ENCODE measurements around the gene DHX16. TPM values are rescaled to one million over a fixed set of nuclear protein-coding genes. Genes with fewer than 3 reads are reported as not detected.

The DHX16 gene
- total and polyA plus RNA-seq, 2 of the 8 experiments (the other 6 are each of a cell fraction or from before 2014, with no cell fraction given), result 27.4 to 44.4 TPM

DNA sequence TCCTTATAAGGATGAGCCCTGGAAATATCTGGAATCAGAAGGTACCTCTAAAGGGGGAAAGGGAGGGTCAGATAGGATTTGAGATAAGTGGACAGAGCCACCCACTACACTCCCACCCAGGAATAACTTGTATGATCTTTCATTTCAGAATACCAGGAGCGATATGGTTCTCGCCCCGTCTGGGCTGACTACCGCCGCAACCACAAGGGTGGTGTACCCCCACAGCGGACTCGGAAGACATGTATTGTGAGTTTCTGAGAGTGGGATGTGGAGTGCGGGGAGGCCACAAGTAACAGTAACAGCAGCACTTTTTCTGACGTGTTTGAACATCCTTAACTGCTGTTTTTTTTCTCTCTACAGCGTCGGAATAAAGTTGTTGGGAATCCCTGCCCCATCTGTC lies 53.2 kb downstream of the DHX16 start:
- no peak overlapping the region for H2BK5ac ChIP-seq (ENCODE audit: low read depth, low read length)
- CTCF ChIA-PET (ENCODE audit: partially characterized antibody), result interaction anchor here (0.6 to 0.9 kb wide), 3 partner anchors 25 to 612 kb away, joined by 3 read pairs; no protein-coding TSS in a partner anchor

More for the DNA sequence above, 53.2 kb downstream of the DHX16 start:
- H3K14ac ChIP-seq (ENCODE audit: insufficient read length), result no peak overlapping the region
- H4K91ac ChIP-seq (replicated peaks; ENCODE audit: insufficient read length, low read length), result no peak overlapping the region
- peaks cover 12% of the 10 kb centered on the region for H3K23me2 ChIP-seq (ENCODE audit: low read depth, low read length)
- peaks cover 4 to 38% of the 10 kb centered on the region in 2 experiments; a peak in 3 of 4 replicates for H3K79me2 ChIP-seq (ENCODE audit: control insufficient read depth in 1 of 2, insufficient read depth in 2 of 2, low read length in 2 of 2)
- H3K4ac ChIP-seq (replicated peaks; ENCODE audit: insufficient read length, low read depth, low read length), result no peak overlapping the region
- H3K79me1 ChIP-seq (ENCODE audit: low read depth, low read length), result peaks cover 3% of the 10 kb centered on the region; the same call in 1 of the 2 replicates
- H3K27me3 ChIP-seq (replicated peaks in 1 of 4; ENCODE audit: control insufficient read depth in 3 of 4, extremely low read depth in 1 of 4, insufficient read depth in 3 of 4, low read length in 3 of 4), result no peaks in the 10 kb centered on the region
- POLR2A ChIA-PET (ENCODE audit: partially characterized antibody), result interaction anchor here (1.1 to 3.8 kb wide), 6 partner anchors 15 to 104 kb away, joined by 3 to 43 read pairs (median 23); no protein-coding TSS in a partner anchor
- H3K18ac ChIP-seq (ENCODE audit: extremely low read depth, low read length), result no peak overlapping the region
- no peaks in the 10 kb centered on the region for H3K9me3 ChIP-seq (ENCODE audit: insufficient read depth in 2 of 2, low read depth in 1 of 2, low read length in 1 of 2)
- TF ChIP-seq RNF2 (IDR thresholded peaks at IDR 0.05; ENCODE audit: borderline replicate concordance, low read depth, low read length, missing control alignments, poor library complexity, severe bottlenecking) (no peak), CTBP2 (IDR thresholded peaks at IDR 0.05; ENCODE audit: borderline replicate concordance, insufficient read depth, insufficient read length, low read length) (no peak)
- H4K5ac ChIP-seq (ENCODE audit: insufficient read length, low read depth, low read length), result no peak overlapping the region
- DNase-seq (ENCODE audit: low read depth in 1 of 2, low spot score in 2 of 2) (no peak), FAIRE-seq (no peak)
- no peak overlapping the region for H2BK15ac ChIP-seq (ENCODE audit: low read length)
- no peak overlapping the region for H3K4me3 ChIP-seq (ENCODE audit: extremely low read depth in 1 of 4, insufficient read depth in 2 of 4, low read depth in 3 of 4, low read length in 4 of 4)
- H3K4me1 ChIP-seq (replicated peaks in 1 of 4; ENCODE audit: control insufficient read depth in 3 of 4, insufficient read depth in 4 of 4, low read length in 3 of 4), result peaks cover 0 to 3% (median under 1%) of the 10 kb centered on the region in 4 experiments; a peak in 4 of 7 replicates
- H2BK120ac ChIP-seq (replicated peaks; ENCODE audit: low read depth, low read length), result no peak overlapping the region
- no peak overlapping the region for H4K8ac ChIP-seq (ENCODE audit: extremely low read depth, insufficient read depth, low read length)
- no peak overlapping the region for H3K23ac ChIP-seq (ENCODE audit: insufficient read length)
- H2AK5ac ChIP-seq (ENCODE audit: low read depth, low read length), result no peak overlapping the region
- H4K20me1 ChIP-seq (replicated peaks in 1 of 2; ENCODE audit: control insufficient read depth in 1 of 2, insufficient read depth in 2 of 2, low read length in 2 of 2), result peaks cover 0 to 2% of the 10 kb centered on the region in 2 experiments
- no peak overlapping the region for H3K56ac ChIP-seq (replicated peaks; ENCODE audit: insufficient read length, low read depth, low read length)
- H2BK20ac ChIP-seq (ENCODE audit: low read length), result no peak overlapping the region
- no peak overlapping the region for H3K27ac ChIP-seq (ENCODE audit: low read depth, low read length)
- H2BK12ac ChIP-seq (ENCODE audit: low read depth, low read length), result no peak overlapping the region
- WGBS, 2 experiments (ENCODE audit: extremely low coverage in 1 of 2, insufficient coverage in 1 of 2, insufficient read length in 1 of 2, insufficient replicate concordance in 2 of 2, low coverage in 1 of 2, low lambda C conversion rate in 2 of 2, missing lambda C conversion rate in 1 of 2), result 96% methylated on average over 11 of the region's 11 CpGs; no CpG with 5 or more reads in 1 of the 2 experiments
- H3K9ac ChIP-seq (replicated peaks in 1 of 4; ENCODE audit: extremely low read depth in 1 of 4, low read depth in 3 of 4, low read length in 3 of 4), result no peak overlapping the region
- H3K36me3 ChIP-seq (ENCODE audit: control insufficient read depth in 2 of 4, insufficient read depth in 4 of 4, low read length in 3 of 4), result peaks cover 10 to 43% (median 30%) of the 10 kb centered on the region in 4 experiments
- no peak overlapping the region for H2AFZ ChIP-seq (ENCODE audit: low read length)
- H3K4me2 ChIP-seq (ENCODE audit: insufficient read depth in 1 of 2, low read depth in 2 of 2, low read length in 2 of 2), result no peak overlapping the region

Data from H1 (cell line).